ENCODE results near the gene SH2D7. TPM values are rescaled to one million over a fixed set of nuclear protein-coding genes. Genes with fewer than 3 reads are reported as not detected.

SH2D7 gene
- total RNA-seq, 1 experiment from 2014 or later, result not detected

DNA sequence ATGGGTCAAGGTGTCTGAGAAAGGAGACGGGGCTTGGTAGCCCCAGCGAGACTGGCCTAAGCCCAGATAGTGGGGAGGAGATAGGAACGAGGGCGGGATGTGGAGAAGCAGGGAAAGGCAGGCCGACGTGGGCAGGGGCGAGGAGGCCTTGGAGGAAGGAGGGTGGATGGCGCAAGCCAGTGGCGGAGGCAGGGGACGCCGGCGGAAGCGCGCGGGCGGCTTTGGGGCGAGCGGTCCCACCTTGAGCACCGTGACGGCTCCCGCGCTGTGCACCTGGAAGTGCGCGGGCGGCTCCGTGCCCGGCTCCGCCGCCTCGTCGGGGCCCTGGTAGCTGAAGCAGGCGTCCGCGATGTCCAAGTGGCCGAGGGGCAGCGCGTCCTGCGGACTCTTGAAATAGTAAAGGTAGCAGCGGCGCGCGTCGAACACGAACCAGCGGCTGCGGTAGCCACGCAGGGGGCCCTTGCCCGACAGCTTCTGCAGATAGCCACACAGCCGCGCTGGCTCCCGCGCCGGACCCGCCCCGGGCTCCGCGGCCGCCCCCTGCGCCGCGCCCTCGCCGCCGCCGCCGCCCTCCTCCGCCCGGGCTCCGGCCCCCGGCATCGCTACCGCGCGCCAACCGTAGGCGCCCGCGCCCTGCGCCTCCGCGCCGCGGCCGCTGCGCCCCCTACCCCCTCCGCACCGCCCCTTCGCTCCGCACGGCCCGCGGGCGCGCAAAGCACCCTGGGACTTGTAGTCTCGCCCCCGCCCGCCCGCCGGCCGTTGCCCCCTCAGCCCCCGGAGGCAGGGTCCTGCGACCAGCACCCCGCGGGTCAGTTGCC is 15.1 kb upstream of the SH2D7 start, which contains the start of gene TBC1D2B:
Gene TBC1D2B (minus strand): TSS at position 659 of the 818 bp plus-strand sequence. CDS start 59 bp downstream, at position 600.
- ChIA-PET CTCF (no interaction called here), POLR2A (ENCODE audit: low non-redundant PET) (no interaction called here)
- no peaks in the 10 kb centered on the region for H3K9me3 ChIP-seq (ENCODE audit: low read depth, low read length, poor library complexity, severe bottlenecking)
- DNase-seq (ENCODE audit: low spot score), result peak; percentile 76
- H3K4me3 ChIP-seq (ENCODE audit: low read depth, low read length, poor library complexity, severe bottlenecking), result peak within 1 kb of the TSS; percentile 89
- H3K36me3 ChIP-seq (ENCODE audit: insufficient read depth, low read length, poor library complexity, severe bottlenecking), result no peaks in the 10 kb centered on the region
- BruUV-seq (replicated peaks), result no TSS peak
- H3K4me1 ChIP-seq (ENCODE audit: insufficient read depth, low read length, poor library complexity, severe bottlenecking), result peaks cover 27% of the 10 kb centered on the region
- intact Hi-C loops (cut with micrococcal nuclease; ENCODE audit: unreplicated experiment), result no loop called here
- H3K27ac ChIP-seq (ENCODE audit: low read depth, low read length, poor library complexity, severe bottlenecking), result peak within 1 kb of the TSS; percentile 78
- TF ChIP-seq, protein P1, sequence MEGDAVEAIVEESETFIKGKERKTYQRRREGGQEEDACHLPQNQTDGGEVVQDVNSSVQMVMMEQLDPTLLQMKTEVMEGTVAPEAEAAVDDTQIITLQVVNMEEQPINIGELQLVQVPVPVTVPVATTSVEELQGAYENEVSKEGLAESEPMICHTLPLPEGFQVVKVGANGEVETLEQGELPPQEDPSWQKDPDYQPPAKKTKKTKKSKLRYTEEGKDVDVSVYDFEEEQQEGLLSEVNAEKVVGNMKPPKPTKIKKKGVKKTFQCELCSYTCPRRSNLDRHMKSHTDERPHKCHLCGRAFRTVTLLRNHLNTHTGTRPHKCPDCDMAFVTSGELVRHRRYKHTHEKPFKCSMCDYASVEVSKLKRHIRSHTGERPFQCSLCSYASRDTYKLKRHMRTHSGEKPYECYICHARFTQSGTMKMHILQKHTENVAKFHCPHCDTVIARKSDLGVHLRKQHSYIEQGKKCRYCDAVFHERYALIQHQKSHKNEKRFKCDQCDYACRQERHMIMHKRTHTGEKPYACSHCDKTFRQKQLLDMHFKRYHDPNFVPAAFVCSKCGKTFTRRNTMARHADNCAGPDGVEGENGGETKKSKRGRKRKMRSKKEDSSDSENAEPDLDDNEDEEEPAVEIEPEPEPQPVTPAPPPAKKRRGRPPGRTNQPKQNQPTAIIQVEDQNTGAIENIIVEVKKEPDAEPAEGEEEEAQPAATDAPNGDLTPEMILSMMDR (conservative IDR thresholded peaks at IDR 0.05; ENCODE audit: low read depth, low read length), result no peak
- TF ChIP-seq EZH2 (IDR thresholded peaks at IDR 0.05; ENCODE audit: borderline replicate concordance, low read depth, low read length, poor library complexity, severe bottlenecking), result no peak
- no peaks in the 10 kb centered on the region for H3K27me3 ChIP-seq (replicated peaks; ENCODE audit: insufficient read depth, low read depth, low read length, poor library complexity)

GRCh38 chr15:78077871-78078210 is 14.5 kb upstream of the SH2D7 start:
- H3K4me1 ChIP-seq (ENCODE audit: insufficient read depth, low read length, poor library complexity, severe bottlenecking), result peaks cover 21% of the 10 kb centered on the region

GRCh38 chr15:78079298-78080087 is 12.9 kb upstream of the SH2D7 start:
- Histone ChIP-seq H3K36me3 (ENCODE audit: insufficient read depth, low read length, poor library complexity, severe bottlenecking) (no peaks in the 10 kb centered on the region), H3K9me3 (ENCODE audit: low read depth, low read length, poor library complexity, severe bottlenecking) (no peaks in the 10 kb centered on the region), H3K27me3 (replicated peaks; ENCODE audit: insufficient read depth, low read depth, low read length, poor library complexity) (no peaks in the 10 kb centered on the region), H3K4me3 (ENCODE audit: low read depth, low read length, poor library complexity, severe bottlenecking) (no peak overlapping the region), H3K4me1 (ENCODE audit: insufficient read depth, low read length, poor library complexity, severe bottlenecking) (peaks cover 19% of the 10 kb centered on the region), H3K27ac (ENCODE audit: low read depth, low read length, poor library complexity, severe bottlenecking) (no peak overlapping the region)
- DNase-seq (ENCODE audit: low spot score), result no peak
- POLR2A ChIA-PET (ENCODE audit: low non-redundant PET), result no interaction called here
- CTCF ChIA-PET, result no interaction called here
- TF ChIP-seq EZH2 (IDR thresholded peaks at IDR 0.05; ENCODE audit: borderline replicate concordance, low read depth, low read length, poor library complexity, severe bottlenecking), result no peak
- TF ChIP-seq, protein P1 (conservative IDR thresholded peaks at IDR 0.05; ENCODE audit: low read depth, low read length), result no peak
- intact Hi-C loops (cut with micrococcal nuclease; ENCODE audit: unreplicated experiment), result no loop called here
- no TSS peak for BruUV-seq (replicated peaks)

More at GRCh38 chr15:78077871-78078210, 14.5 kb upstream of the SH2D7 start:
- Histone ChIP-seq H3K27ac (ENCODE audit: low read depth, low read length, poor library complexity, severe bottlenecking) (peak overlapping the region; percentile 59), H3K27me3 (replicated peaks; ENCODE audit: insufficient read depth, low read depth, low read length, poor library complexity) (no peaks in the 10 kb centered on the region), H3K36me3 (ENCODE audit: insufficient read depth, low read length, poor library complexity, severe bottlenecking) (no peaks in the 10 kb centered on the region), H3K9me3 (ENCODE audit: low read depth, low read length, poor library complexity, severe bottlenecking) (no peaks in the 10 kb centered on the region), H3K4me3 (ENCODE audit: low read depth, low read length, poor library complexity, severe bottlenecking) (peak overlapping the region; percentile 89)
- intact Hi-C loops (cut with micrococcal nuclease; ENCODE audit: unreplicated experiment), result no loop called here
- no TSS peak for BruUV-seq (replicated peaks)
- ChIA-PET CTCF (no interaction called here), POLR2A (ENCODE audit: low non-redundant PET) (no interaction called here)
- TF ChIP-seq EZH2 (IDR thresholded peaks at IDR 0.05; ENCODE audit: borderline replicate concordance, low read depth, low read length, poor library complexity, severe bottlenecking), result no peak
- TF ChIP-seq, protein P1 (conservative IDR thresholded peaks at IDR 0.05; ENCODE audit: low read depth, low read length), result no peak
- no peak for DNase-seq (ENCODE audit: low spot score)
